Suppressor macrophage treated with lipopolysaccharide for 1 hour (primary cell): ENCODE measurements around the gene IFITM10.
"Not testable (repeated sequence)": the region's sequence is repeated elsewhere in the genome, so short reads cannot be mapped to it uniquely, and the experiment has no call there.

Source experiments
- DNase-seq, 3 donors: peaks; one replicate each; pipeline ENCODE4 v3.0.0-alpha.2; 2020 to 2022

The IFITM10 gene

GRCh38 chr11:1688336-1688947 is 62.0 kb downstream of the IFITM10 start:
- not testable (repeated sequence) for DNase-seq

DNA sequence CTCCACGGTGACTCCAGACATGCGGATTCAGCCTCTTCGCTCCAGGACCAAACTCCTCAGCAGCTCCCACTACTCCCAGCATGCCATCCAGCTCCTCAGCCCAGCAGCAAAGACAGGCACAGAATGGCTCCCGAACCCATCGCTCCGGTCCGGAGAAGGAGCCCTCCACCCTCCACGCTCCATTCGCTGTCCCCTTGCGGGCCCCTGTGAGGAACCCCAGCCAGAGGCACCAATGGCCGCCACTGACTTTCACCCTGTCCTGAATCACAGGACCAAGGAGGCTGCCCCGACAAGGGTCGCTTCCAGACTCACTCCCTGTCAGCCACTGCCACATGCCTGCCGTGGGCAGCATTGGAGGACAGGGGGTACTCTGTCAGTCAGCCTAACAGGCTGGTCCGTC is 64.2 kb downstream of the IFITM10 start:
- DNase-seq, result not testable (repeated sequence)

DNA sequence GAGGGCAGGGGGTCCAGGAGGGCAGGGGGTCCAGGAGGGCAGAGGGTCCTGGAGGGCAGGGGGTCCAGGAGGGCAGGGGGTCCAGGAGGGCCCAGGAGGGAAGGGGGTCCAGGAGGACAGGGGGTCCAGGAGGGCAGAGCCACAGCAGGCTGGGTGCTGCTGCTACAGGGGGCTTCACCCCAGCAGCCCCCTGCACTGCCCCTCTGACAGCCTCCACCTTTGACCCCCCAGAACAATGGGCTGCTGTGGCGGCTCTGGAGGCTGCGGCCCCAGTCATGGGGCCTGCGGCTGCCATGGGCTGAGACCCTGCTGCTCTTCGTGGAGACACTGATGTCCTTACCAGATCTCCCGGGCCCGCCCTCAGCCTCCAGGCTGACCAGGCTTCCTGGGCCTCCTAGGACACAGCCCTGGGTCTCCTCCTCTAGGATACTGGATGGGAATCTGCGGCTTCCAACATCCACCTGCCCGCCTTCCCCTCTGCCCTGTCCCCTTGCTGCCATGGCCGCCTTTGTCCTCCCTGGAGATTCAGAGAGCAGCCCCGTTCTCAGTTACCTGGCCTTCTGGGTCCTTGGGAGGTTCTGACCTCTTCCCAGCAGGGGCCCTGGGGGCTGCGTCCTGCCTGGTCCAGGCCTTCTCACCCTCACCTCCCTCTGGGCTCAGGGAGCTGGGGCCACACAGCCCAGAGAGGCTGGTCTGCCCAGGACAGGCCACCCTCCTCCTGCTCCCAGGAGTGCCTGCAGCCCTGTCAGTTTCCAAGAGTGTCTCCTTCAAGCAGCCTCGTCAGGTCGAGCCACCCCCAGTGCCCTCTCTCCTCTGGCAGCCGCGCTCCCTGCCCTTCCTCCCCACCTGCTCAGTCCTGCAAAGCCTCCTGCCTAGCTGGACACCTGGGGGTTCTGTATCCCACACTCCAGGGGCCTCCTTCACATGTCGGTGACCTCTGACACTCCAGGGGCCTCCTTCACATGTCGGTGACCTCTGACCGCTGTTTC is 65.2 kb downstream of the IFITM10 start:
- not testable (repeated sequence) for DNase-seq

- not testable (repeated sequence) for DNase-seq
Observed at GRCh38 chr11:1683904-1684572, 66.4 kb downstream of the IFITM10 start.

GRCh38 chr11:1683216-1683615 is 67.2 kb downstream of the IFITM10 start:
- DNase-seq, result not testable (repeated sequence)
